HepG2 (cell line): ENCODE data around the gene LRRC34. TPM values are rescaled to one million over a fixed set of nuclear protein-coding genes. Genes with fewer than 3 reads are reported as not detected.

ENCODE experiments used
- ATF5 ChIP-seq: sonication (generic); formaldehyde crosslinking; IDR thresholded peaks from 2 replicates; pipeline ENCODE4 v1.4.0; 2020; ENCODE audit warnings: mild to moderate bottlenecking, low read depth, missing genetic modification reagents
- ATF6 ChIP-seq: sonication (generic); formaldehyde crosslinking; conservative IDR thresholded peaks from 2 replicates; pipeline ENCODE4 v1.4.0; 2020; ENCODE audit warnings: missing genetic modification reagents
- CREM ChIP-seq, 2 experiments: sonication (generic) in 1 of 2; formaldehyde crosslinking in 1 of 2; IDR thresholded peaks; 2 replicates each; pipeline versions ENCODE4 v1.4.0 to v1.6.1; 2016 to 2020; ENCODE audit warnings: antibody characterized with exemption in 1 of 2, mild to moderate bottlenecking in 1 of 2, missing genetic modification reagents in 1 of 2
- EHMT2 ChIP-seq: fragments of 200-600 bp; sonication (generic); IDR thresholded peaks from 2 replicates; pipeline ENCODE4 v1.7.0; 2017; ENCODE audit warnings: antibody characterized with exemption, low read depth, low read length, borderline replicate concordance
- FOXM1 ChIP-seq: sonication (generic); formaldehyde crosslinking; IDR thresholded peaks from 2 replicates; pipeline ENCODE4 v1.5.0; 2020; ENCODE audit warnings: missing genetic modification reagents
- GABPA ChIP-seq, 2 experiments: IDR thresholded peaks; 2 replicates each; pipeline ENCODE4 v1.6.1; 2011 to 2016; ENCODE audit warnings: low read depth in 2 of 2, low read length in 1 of 2, missing biosample characterization in 1 of 2, missing genetic modification characterization in 1 of 2
- GLI4 ChIP-seq: sonication (generic); formaldehyde crosslinking; IDR thresholded peaks from 2 replicates; pipeline ENCODE4 v1.5.1; 2020; ENCODE audit warnings: missing genetic modification reagents, mild to moderate bottlenecking, moderate library complexity, borderline replicate concordance
- PHB2 ChIP-seq: fragments of 450-650 bp; IDR thresholded peaks from 2 replicates; pipeline ENCODE4 v1.6.1; 2018; ENCODE audit not compliant: partially characterized antibody
- PRDM10 ChIP-seq: sonication (generic); formaldehyde crosslinking; IDR thresholded peaks from 2 replicates; pipeline ENCODE4 v1.4.0; 2020; ENCODE audit warnings: low read depth, missing genetic modification reagents
- TSC22D2 ChIP-seq: sonication (generic); formaldehyde crosslinking; IDR thresholded peaks from 2 replicates; pipeline ENCODE4 v1.5.1; 2020; ENCODE audit warnings: missing genetic modification reagents, mild to moderate bottlenecking, borderline replicate concordance
- UBTF ChIP-seq: sonication (generic); formaldehyde crosslinking; IDR thresholded peaks from 2 replicates; pipeline ENCODE4 v1.4.0; 2020; ENCODE audit warnings: mild to moderate bottlenecking, missing genetic modification reagents
- ZBTB34 ChIP-seq: sonication (generic); formaldehyde crosslinking; IDR thresholded peaks from 2 replicates; pipeline ENCODE4 v1.8.0; 2022; ENCODE audit warnings: mild to moderate bottlenecking, missing genetic modification reagents
- ZBTB42 ChIP-seq: sonication (generic); formaldehyde crosslinking; IDR thresholded peaks from 2 replicates; pipeline ENCODE4 v1.5.0; 2020; ENCODE audit warnings: mild to moderate bottlenecking, missing genetic modification reagents
- ZNF180 ChIP-seq: sonication (generic); formaldehyde crosslinking; IDR thresholded peaks from 2 replicates; pipeline ENCODE4 v1.4.0; 2020; ENCODE audit warnings: low read depth, missing genetic modification reagents, borderline replicate concordance
- ZNF775 ChIP-seq: sonication (generic); formaldehyde crosslinking; IDR thresholded peaks from 2 replicates; pipeline ENCODE4 v1.4.0; 2020; ENCODE audit warnings: missing genetic modification reagents, mild to moderate bottlenecking, moderate library complexity, borderline replicate concordance
- ZNF891 ChIP-seq: sonication (generic); formaldehyde crosslinking; IDR thresholded peaks from 2 replicates; pipeline ENCODE4 v1.5.0; 2020; ENCODE audit warnings: mild to moderate bottlenecking, missing genetic modification reagents
- ZSCAN20 ChIP-seq: sonication (generic); formaldehyde crosslinking; IDR thresholded peaks from 2 replicates; pipeline ENCODE4 v1.4.0; 2020; ENCODE audit warnings: missing genetic modification reagents, mild to moderate bottlenecking, borderline replicate concordance
- ZSCAN21 ChIP-seq: sonication (generic); formaldehyde crosslinking; IDR thresholded peaks from 2 replicates; pipeline ENCODE4 v1.8.0; 2022; ENCODE audit warnings: mild to moderate bottlenecking, missing genetic modification reagents, moderate library complexity, borderline replicate concordance
- polyA plus RNA-seq, 8 experiments: library from polyadenylated mRNA; depleted of rRNA in 3 of 8; stranded (reverse) in 7 of 8; unstranded in 1 of 8; fragments of >200 nt; fragmentation: Illumina TruSeq in 4 of 8; extraction: Trizol in 4 of 8; gene quantifications; 2 replicates each; pipeline versions ENCODE4 v1.2.1 to v1.2.3, GENCODE V29; 2011 to 2016; ENCODE audit warnings: low read depth in 4 of 8, missing spikeins in 1 of 8, mixed read lengths in 1 of 8; ENCODE audit not compliant: insufficient read depth in 1 of 8
- total RNA-seq, 5 experiments: library from RNA; depleted of rRNA; stranded (reverse); fragments of >200 nt; fragmentation: Illumina TruSeq; extraction: Trizol; gene quantifications; 2 replicates each; pipeline ENCODE4 v1.2.3, GENCODE V29; 2016; ENCODE audit warnings: low read depth in 1 of 5

Gene LRRC34
- total and polyA plus RNA-seq, 2 of the 13 experiments (the other 11 are each of a cell fraction or from before 2014, with no cell fraction given): not detected

- no peak for TF ChIP-seq ZBTB42 (CRISPR knock-in tag)
- TF ChIP-seq ZNF775 (CRISPR knock-in tag): 0 out of 2 replicates have a peak, but pooled peaks have one; percentile 28
- TF ChIP-seq FOXM1 (CRISPR knock-in tag): 0 out of 2 replicates have a peak, but pooled peaks have one; percentile 23
- no peak for TF ChIP-seq ATF5 (CRISPR knock-in tag)
- no peak for TF ChIP-seq ZSCAN21 (CRISPR knock-in tag)
- no peak for TF ChIP-seq EHMT2
- TF ChIP-seq PHB2: no peak
- no peak for TF ChIP-seq TSC22D2 (CRISPR knock-in tag)
- no peak for TF ChIP-seq PRDM10 (CRISPR knock-in tag)
- TF ChIP-seq ZNF891 (CRISPR knock-in tag): peak; percentile 63; the same call in 1 of the 2 replicates
- TF ChIP-seq UBTF (CRISPR knock-in tag): peak; percentile 73; the same call in 1 of the 2 replicates
- TF ChIP-seq CREM (IDR thresholded peaks at IDR 0.05): no peak
- TF ChIP-seq CREM (CRISPR knock-in tag; IDR thresholded peaks at IDR 0.05): no peak
- TF ChIP-seq GABPA (IDR thresholded peaks at IDR 0.05; ENCODE audit: low read depth, low read length): no peak
- no peak for TF ChIP-seq GABPA (CRISPR knock-in tag; IDR thresholded peaks at IDR 0.05; ENCODE audit: low read depth)
- TF ChIP-seq ZBTB34 (CRISPR knock-in tag): no peak
- TF ChIP-seq ATF6: no peak
- no peak for TF ChIP-seq ZSCAN20 (CRISPR knock-in tag)
- no peak for TF ChIP-seq ZNF180
- no peak for TF ChIP-seq GLI4 (CRISPR knock-in tag)
These were observed 48.3 kb downstream of the LRRC34 start (continued) for GRCh38 chr3:169764312-169764881.
